SK-N-SH (cell line): ENCODE data around the gene ARHGEF11. TPM values are rescaled to one million over a fixed set of nuclear protein-coding genes. Genes with fewer than 3 reads are reported as not detected.

Experiments
- CTCF ChIA-PET: fragments of 300-600, 350-600 bp; formaldehyde crosslinking; extraction: SDS; loops from one replicate; lab custom pipeline; 2021; lab: Yijun Ruan, JAX
- POLR2A ChIA-PET: fragments of 350-600 bp; sonication (Branson Sonifier 250); formaldehyde crosslinking; extraction: SDS; loops from one replicate; lab custom pipeline; 2020; ENCODE audit warnings: antibody characterized with exemption, inconsistent platforms; lab: Yijun Ruan, JAX
- DNase-seq: peaks from one replicate; pipeline ENCODE4 v3.0.0; 2012
- H2AFZ ChIP-seq: fragments of 200-600 bp; sonication (generic); 2 replicates; pipeline ENCODE4 v1.8.1; 2016; ENCODE audit warnings: antibody characterized with exemption, mild to moderate bottlenecking, low read depth
- H3F3A ChIP-seq: fragments of 200-600 bp; sonication (generic); replicated peaks from 2 replicates; pipeline ENCODE3; 2016; ENCODE audit warnings: antibody characterized with exemption, mild to moderate bottlenecking; ENCODE audit not compliant: insufficient read depth
- H3K27ac ChIP-seq, 2 experiments: fragments of 200-500 bp in 1 of 2; fragments of 200-600 bp in 1 of 2; sonication (Bioruptor generic) in 1 of 2; sonication (generic), shearing (Covaris generic) in 1 of 2; 2 replicates each; pipeline versions ENCODE4 v1.5.1 to v1.6.1; 2014 to 2016; ENCODE audit warnings: low read depth in 2 of 2, inconsistent platforms in 1 of 2, low read length in 1 of 2, mild to moderate bottlenecking in 1 of 2, mixed read lengths in 1 of 2
- H3K27me3 ChIP-seq: fragments of 200-600 bp; sonication (generic), shearing (Covaris generic); 2 replicates; pipeline ENCODE4 v1.6.1; 2016; ENCODE audit warnings: mixed run types; ENCODE audit not compliant: insufficient read depth
- H3K36me3 ChIP-seq, 2 experiments: fragments of 200-500 bp in 1 of 2; fragments of 200-600 bp in 1 of 2; sonication (Bioruptor generic) in 1 of 2; sonication (generic) in 1 of 2; replicated peaks in 1 of 2; 2 replicates each; pipeline versions ENCODE3 to v1.5.1; 2014 to 2016; ENCODE audit warnings: low read length in 1 of 2, mild to moderate bottlenecking in 1 of 2; ENCODE audit not compliant: insufficient read depth in 2 of 2, control insufficient read depth in 1 of 2
- H3K4me1 ChIP-seq, 2 experiments: fragments of 200-500 bp in 1 of 2; fragments of 200-600 bp in 1 of 2; sonication (Bioruptor generic) in 1 of 2; sonication (generic), shearing (Covaris generic) in 1 of 2; 2 replicates each; pipeline versions ENCODE4 v1.5.1 to v1.6.1; 2014 to 2016; ENCODE audit warnings: low read depth in 1 of 2, low read length in 1 of 2, mixed run types in 1 of 2; ENCODE audit not compliant: insufficient read depth in 2 of 2, control insufficient read depth in 1 of 2
- H3K4me2 ChIP-seq: fragments of 200-600 bp; sonication (generic), shearing (Covaris generic); 2 replicates; pipeline ENCODE4 v1.6.1; 2017; ENCODE audit warnings: mixed run types
- H3K4me3 ChIP-seq, 2 experiments: fragments of 200-500 bp in 1 of 2; fragments of 200-600 bp in 1 of 2; sonication (Bioruptor generic) in 1 of 2; sonication (generic), shearing (Covaris generic) in 1 of 2; 2 replicates each; pipeline versions ENCODE4 v1.5.1 to v1.8.1; 2014 to 2016; ENCODE audit warnings: low read depth in 2 of 2, inconsistent platforms in 1 of 2, low read length in 1 of 2, mild to moderate bottlenecking in 1 of 2, mixed read lengths in 1 of 2, moderate library complexity in 1 of 2
- H3K79me2 ChIP-seq: fragments of 200-600 bp; sonication (generic); 2 replicates; pipeline ENCODE4 v1.8.1; 2017; ENCODE audit warnings: mild to moderate bottlenecking; ENCODE audit not compliant: insufficient read depth
- H3K9ac ChIP-seq: fragments of 200-600 bp; sonication (generic); 2 replicates; pipeline ENCODE4 v1.6.1; 2017; ENCODE audit warnings: mixed run types
- H3K9me2 ChIP-seq: fragments of 200-600 bp; sonication (generic); 2 replicates; pipeline ENCODE4 v1.6.1; 2017; ENCODE audit warnings: mixed run types
- H3K9me3 ChIP-seq: fragments of 200-600 bp; sonication (generic); 2 replicates; pipeline ENCODE4 v1.6.1; 2017; ENCODE audit warnings: mixed run types, mild to moderate bottlenecking, moderate library complexity
- H4K20me1 ChIP-seq: fragments of 200-600 bp; sonication (generic); 2 replicates; pipeline ENCODE4 v1.6.1; 2017; ENCODE audit warnings: mild to moderate bottlenecking, mixed run types; ENCODE audit not compliant: insufficient read depth
- CHD2 ChIP-seq: fragments of 150-350 bp; IDR thresholded peaks from 2 replicates; pipeline ENCODE4 v1.6.1; 2018; ENCODE audit warnings: low read length; ENCODE audit not compliant: partially characterized antibody
- CTCF ChIP-seq: fragments of 200-600 bp; sonication (generic); IDR thresholded peaks from 2 replicates; pipeline ENCODE4 v1.6.1; 2017; ENCODE audit warnings: antibody characterized with exemption, mild to moderate bottlenecking, moderate library complexity
- ELF1 ChIP-seq: IDR thresholded peaks from 2 replicates; pipeline ENCODE4 v1.4.0; 2012
- EP300 ChIP-seq, 2 experiments: IDR thresholded peaks; 2 replicates each; pipeline versions ENCODE4 v1.4.0 to v1.6.1; 2012; ENCODE audit warnings: borderline replicate concordance in 1 of 2, low read depth in 1 of 2, low read length in 1 of 2
- EZH2phosphoT487 ChIP-seq: fragments of 200-600 bp; sonication (generic); IDR thresholded peaks from 2 replicates; pipeline ENCODE4 v1.6.1; 2017; ENCODE audit warnings: low read depth, mixed run types, mild to moderate bottlenecking, antibody characterized with exemption, moderate library complexity, borderline replicate concordance
- FOSL2 ChIP-seq: IDR thresholded peaks from 2 replicates; pipeline ENCODE4 v1.4.0; 2012; ENCODE audit warnings: low read depth, mild to moderate bottlenecking, moderate library complexity, borderline replicate concordance
- FOXM1 ChIP-seq: IDR thresholded peaks from 2 replicates; pipeline ENCODE4 v1.4.0; 2012; ENCODE audit warnings: low read depth, mild to moderate bottlenecking
- IRF3 ChIP-seq: fragments of 150-350 bp; IDR thresholded peaks from 2 replicates; pipeline ENCODE4 v1.6.1; 2016; ENCODE audit warnings: mild to moderate bottlenecking, low read depth, low read length
- MEF2A ChIP-seq: IDR thresholded peaks from 2 replicates; pipeline ENCODE4 v1.4.0; 2012; ENCODE audit warnings: low read depth, borderline replicate concordance
- MXI1 ChIP-seq: IDR thresholded peaks from 2 replicates; pipeline ENCODE4 v1.6.1; 2012; ENCODE audit warnings: mild to moderate bottlenecking, low read depth, low read length, improper control_type of control experiment
- NFIC ChIP-seq: IDR thresholded peaks from 2 replicates; pipeline ENCODE4 v1.4.0; 2012; ENCODE audit warnings: borderline replicate concordance
- NRF1 ChIP-seq: IDR thresholded peaks from 2 replicates; pipeline ENCODE4 v1.6.1; 2012; ENCODE audit warnings: low read depth, mild to moderate bottlenecking, low read length
- REST ChIP-seq: IDR thresholded peaks from 2 replicates; pipeline ENCODE4 v1.6.1; 2012; ENCODE audit warnings: mild to moderate bottlenecking, low read depth, low read length, moderate library complexity
- RFX5 ChIP-seq: IDR thresholded peaks from 2 replicates; pipeline ENCODE4 v1.6.1; 2012; ENCODE audit warnings: mild to moderate bottlenecking, improper control_type of control experiment, low read length
- SMC3 ChIP-seq: IDR thresholded peaks from 2 replicates; pipeline ENCODE4 v1.6.1; 2012; ENCODE audit warnings: low read depth, low read length, improper control_type of control experiment
- TAF1 ChIP-seq: IDR thresholded peaks from 2 replicates; pipeline ENCODE4 v1.6.1; 2012; ENCODE audit warnings: low read depth, mild to moderate bottlenecking, low read length, moderate library complexity, borderline replicate concordance
- TEAD4 ChIP-seq: IDR thresholded peaks from 2 replicates; pipeline ENCODE4 v1.4.0; 2012; ENCODE audit warnings: mild to moderate bottlenecking, borderline replicate concordance; ENCODE audit not compliant: insufficient read depth
- USF1 ChIP-seq: IDR thresholded peaks from 2 replicates; pipeline ENCODE4 v1.4.0; 2012; ENCODE audit warnings: low read depth, borderline replicate concordance
- USF2 ChIP-seq: fragments of 150-350 bp; IDR thresholded peaks from 2 replicates; pipeline ENCODE4 v1.6.1; 2017; ENCODE audit warnings: antibody characterized with exemption, low read length, low read depth, borderline replicate concordance
- YY1 ChIP-seq: IDR thresholded peaks from 2 replicates; pipeline ENCODE4 v1.4.0; 2012; ENCODE audit warnings: low read depth, mild to moderate bottlenecking
- WGBS: methylation state at CpG from one replicate; pipeline ENCODE4 v1.1.6; 2017; ENCODE audit warnings: low lambda C conversion rate; 5-methylcytosine and 5-hydroxymethylcytosine counted together
- polyA plus RNA-seq, 3 experiments: library from polyadenylated mRNA; depleted of rRNA; stranded (reverse); fragments of >200 nt; gene quantifications; 2 replicates each; pipeline ENCODE4 v1.2.3, GENCODE V29; 2012

Gene ARHGEF11
- polyA plus RNA-seq, 1 of the 3 experiments (the other 2 are of a cell fraction), result 19.0 TPM

GRCh38 chr1:156933136-156933535 is 112.4 kb downstream of the ARHGEF11 start:
- Histone ChIP-seq H3K27ac (no peak overlapping the region), H3K4me2 (no peak overlapping the region), H3F3A (no peaks in the 10 kb centered on the region), H4K20me1 (no peaks in the 10 kb centered on the region), H3K9me3 (no peaks in the 10 kb centered on the region), H3K4me1 (no peaks in the 10 kb centered on the region), H3K27me3 (no peaks in the 10 kb centered on the region), H3K4me3 (no peak overlapping the region), H3K9me2 (no peaks in the 10 kb centered on the region), H3K9ac (no peak overlapping the region), H2AFZ (no peak overlapping the region), H3K36me3 (peaks cover 0 to 32% of the 10 kb centered on the region in 2 experiments), H3K79me2 (no peaks in the 10 kb centered on the region)
- TF ChIP-seq FOXM1, result no peak
- no peak for TF ChIP-seq MEF2A
- TF ChIP-seq EZH2phosphoT487, result no peak
- no peak for TF ChIP-seq NRF1
- no peak for TF ChIP-seq RFX5
- no peak for TF ChIP-seq CTCF
- no peak for TF ChIP-seq SMC3
- no peak for TF ChIP-seq TEAD4
- TF ChIP-seq IRF3, result no peak
- no peak for TF ChIP-seq TAF1
- no peak for TF ChIP-seq NFIC
- TF ChIP-seq ELF1, result no peak
- TF ChIP-seq YY1, result no peak
- TF ChIP-seq MXI1, result no peak
- TF ChIP-seq USF2, result no peak
- TF ChIP-seq CHD2, result no peak
- no peak for TF ChIP-seq USF1
- no peak for TF ChIP-seq EP300 (IDR thresholded peaks at IDR 0.05; ENCODE audit: borderline replicate concordance in 1 of 2, low read depth in 1 of 2, low read length in 1 of 2)
- TF ChIP-seq REST, result no peak
- TF ChIP-seq FOSL2, result no peak
- WGBS, result 94% methylated on average over 4 of the region's 6 CpGs
- no peak for DNase-seq
- POLR2A ChIA-PET, result no interaction called here
- CTCF ChIA-PET, result interaction anchor here (1.2 to 12.9 kb wide), 7 partner anchors 22 to 244 kb away, joined by 4 to 182 read pairs (median 13); no protein-coding TSS in a partner anchor
